Stimulated activated CD8-positive, alpha-beta memory T cell treated with anti-CD3 and anti-CD28 coated beads, Interleukin-15, amount 100 ng/mL, for 24 hours (primary cell): ENCODE results near the gene CLCA2.
"Not testable (repeated sequence)": the region's sequence is repeated elsewhere in the genome, so short reads cannot be mapped to it uniquely, and the experiment has no call there.

Experiments
- DNase-seq: peaks from one replicate; pipeline ENCODE4 v3.0.0-alpha.2; 2020; ENCODE audit warnings: low read depth

Gene CLCA2

GRCh38 chr1:86472767-86473166 is 48.8 kb downstream of the CLCA2 start:
- no peak for DNase-seq

GRCh38 chr1:86477256-86477655 is 53.3 kb downstream of the CLCA2 start:
- DNase-seq: no peak

- no peak for DNase-seq
Observed at GRCh38 chr1:86477682-86478081, 53.7 kb downstream of the CLCA2 start.

GRCh38 chr1:86478416-86479156 is 54.6 kb downstream of the CLCA2 start:
- DNase-seq: no peak

- DNase-seq: no peak
Observed at GRCh38 chr1:86481966-86482365, 58.0 kb downstream of the CLCA2 start.

- DNase-seq: no peak
Observed at GRCh38 chr1:86487131-86487810, 63.3 kb downstream of the CLCA2 start.

GRCh38 chr1:86487811-86488141 is 63.8 kb downstream of the CLCA2 start:
- DNase-seq: no peak

- no peak for DNase-seq
Observed at GRCh38 chr1:86489242-86489878, 65.4 kb downstream of the CLCA2 start.

- DNase-seq: no peak
Observed at GRCh38 chr1:86491171-86491950, 67.4 kb downstream of the CLCA2 start.

GRCh38 chr1:86498281-86498680 is 74.3 kb downstream of the CLCA2 start:
- DNase-seq: no peak

GRCh38 chr1:86499987-86500593 is 76.1 kb downstream of the CLCA2 start:
- no peak for DNase-seq

- no peak for DNase-seq
Observed at GRCh38 chr1:86500714-86501113, 76.7 kb downstream of the CLCA2 start.

GRCh38 chr1:86502125-86502646 is 78.2 kb downstream of the CLCA2 start:
- DNase-seq: not testable (repeated sequence)

- DNase-seq: no peak
Observed at GRCh38 chr1:86502721-86503405, 78.9 kb downstream of the CLCA2 start.

GRCh38 chr1:86503406-86504136 is 79.6 kb downstream of the CLCA2 start:
- DNase-seq: no peak

- DNase-seq: no peak
Observed at GRCh38 chr1:86504137-86504479, 80.1 kb downstream of the CLCA2 start.

- DNase-seq: no peak
Observed at GRCh38 chr1:86504895-86505563, 81.1 kb downstream of the CLCA2 start.

GRCh38 chr1:86505564-86505902 is 81.6 kb downstream of the CLCA2 start:
- DNase-seq: no peak
